ENCODE results near the gene PPIE. TPM values are rescaled to one million over a fixed set of nuclear protein-coding genes. Genes with fewer than 3 reads are reported as not detected.

PPIE gene
- total and polyA plus RNA-seq, 2 of the 4 experiments (the other 2 are of a cell fraction): 40.9 to 68.1 TPM

DNA sequence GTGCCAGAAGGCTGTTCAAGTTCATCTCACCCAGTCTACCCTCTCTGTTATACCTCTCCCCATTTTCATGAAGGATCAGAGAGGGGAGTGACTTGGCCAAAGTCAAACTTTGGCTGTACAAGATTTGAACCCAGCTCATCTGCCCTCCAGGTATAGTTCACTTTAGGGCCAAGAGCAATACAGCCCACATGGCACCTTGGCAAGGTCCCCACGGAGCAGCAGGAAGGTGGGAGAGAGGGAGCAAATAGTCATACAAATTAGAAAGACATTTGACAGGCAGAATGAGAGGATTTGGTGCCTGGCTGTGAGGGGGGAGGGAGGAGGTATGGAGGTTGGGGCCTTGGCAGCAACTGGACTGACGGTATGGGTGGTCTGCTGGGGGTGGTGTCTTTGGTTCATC, 48.5 kb upstream of the PPIE start:
- no peaks in the 10 kb centered on the region; the same call in 1 of the 2 replicates for H3K4me1 ChIP-seq (ENCODE audit: control insufficient read depth, insufficient read depth, low read length)
- no peaks in the 10 kb centered on the region for H3K36me3 ChIP-seq (ENCODE audit: control insufficient read depth, insufficient read depth, low read length)
- H2AK9ac ChIP-seq (replicated peaks; ENCODE audit: low read depth, low read length, poor library complexity): no peak overlapping the region
- H4K8ac ChIP-seq (ENCODE audit: low read depth in 2 of 2, low read length in 2 of 2): no peak overlapping the region
- H3K27ac ChIP-seq (ENCODE audit: insufficient read depth, low read length): no peak overlapping the region
- H3K4ac ChIP-seq (ENCODE audit: low read depth, low read length): no peak overlapping the region
- no peak overlapping the region for H3K9ac ChIP-seq (ENCODE audit: low read depth, low read length)
- no peak overlapping the region for H2AFZ ChIP-seq (replicated peaks; ENCODE audit: low read length, poor library complexity)
- no peak overlapping the region for H2BK15ac ChIP-seq (ENCODE audit: low read depth, low read length)
- POLR2A ChIA-PET (ENCODE audit: unreplicated experiment): no interaction called here
- TF ChIP-seq NFE2L2 (IDR thresholded peaks at IDR 0.05; ENCODE audit: low read depth, low read length): no peak
- TF ChIP-seq, protein P1, sequence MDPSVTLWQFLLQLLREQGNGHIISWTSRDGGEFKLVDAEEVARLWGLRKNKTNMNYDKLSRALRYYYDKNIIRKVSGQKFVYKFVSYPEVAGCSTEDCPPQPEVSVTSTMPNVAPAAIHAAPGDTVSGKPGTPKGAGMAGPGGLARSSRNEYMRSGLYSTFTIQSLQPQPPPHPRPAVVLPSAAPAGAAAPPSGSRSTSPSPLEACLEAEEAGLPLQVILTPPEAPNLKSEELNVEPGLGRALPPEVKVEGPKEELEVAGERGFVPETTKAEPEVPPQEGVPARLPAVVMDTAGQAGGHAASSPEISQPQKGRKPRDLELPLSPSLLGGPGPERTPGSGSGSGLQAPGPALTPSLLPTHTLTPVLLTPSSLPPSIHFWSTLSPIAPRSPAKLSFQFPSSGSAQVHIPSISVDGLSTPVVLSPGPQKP (IDR thresholded peaks at IDR 0.05; ENCODE audit: borderline replicate concordance, low read depth, low read length): no peak
- TF ChIP-seq BHLHE40 (IDR thresholded peaks at IDR 0.05; ENCODE audit: low read depth, low read length): no peak
- no peak for TF ChIP-seq MAZ (IDR thresholded peaks at IDR 0.05; ENCODE audit: borderline replicate concordance, low read depth, low read length)
- no peak for TF ChIP-seq MXI1 (IDR thresholded peaks at IDR 0.05; ENCODE audit: borderline replicate concordance, low read depth, low read length)
- no peak for TF ChIP-seq RFX5 (IDR thresholded peaks at IDR 0.05; ENCODE audit: low read depth, low read length)
- no peak for TF ChIP-seq FOS (IDR thresholded peaks at IDR 0.05; ENCODE audit: low read depth, low read length)
- no peak for TF ChIP-seq SMC3 (IDR thresholded peaks at IDR 0.05; ENCODE audit: low read depth, low read length)
- no peak for TF ChIP-seq POLR2A (IDR thresholded peaks at IDR 0.05; ENCODE audit: low read depth, low read length)
- TF ChIP-seq RCOR1 (IDR thresholded peaks at IDR 0.05; ENCODE audit: insufficient replicate concordance, low read length): no peak
- TF ChIP-seq, protein P2, sequence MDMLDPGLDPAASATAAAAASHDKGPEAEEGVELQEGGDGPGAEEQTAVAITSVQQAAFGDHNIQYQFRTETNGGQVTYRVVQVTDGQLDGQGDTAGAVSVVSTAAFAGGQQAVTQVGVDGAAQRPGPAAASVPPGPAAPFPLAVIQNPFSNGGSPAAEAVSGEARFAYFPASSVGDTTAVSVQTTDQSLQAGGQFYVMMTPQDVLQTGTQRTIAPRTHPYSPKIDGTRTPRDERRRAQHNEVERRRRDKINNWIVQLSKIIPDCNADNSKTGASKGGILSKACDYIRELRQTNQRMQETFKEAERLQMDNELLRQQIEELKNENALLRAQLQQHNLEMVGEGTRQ (IDR thresholded peaks at IDR 0.05; ENCODE audit: low read depth, low read length): no peak
- TF ChIP-seq RAD21 (IDR thresholded peaks at IDR 0.05; ENCODE audit: low read length): no peak
- no peak for TF ChIP-seq CEBPB (IDR thresholded peaks at IDR 0.05; ENCODE audit: low read depth, low read length)
- in situ Hi-C loops (cut with MboI; ENCODE audit: low sequenced_read_pairs) (no loop called here), dilution Hi-C loops (cut with HindIII; ENCODE audit: low sequenced_read_pairs, unreplicated experiment) (no loop called here), intact Hi-C loops (cut with micrococcal nuclease) (no loop called here)
- H3K79me1 ChIP-seq (ENCODE audit: low read depth in 1 of 2, low read length in 2 of 2): no peaks in the 10 kb centered on the region
- H4K5ac ChIP-seq (ENCODE audit: low read depth, low read length): no peak overlapping the region
- peaks cover 88% of the 10 kb centered on the region for H3K27me3 ChIP-seq (ENCODE audit: control insufficient read depth, insufficient read depth, low read length)
- ATAC-seq (ENCODE audit: low read depth) (no peak), DNase-seq (no peak)
- no peak overlapping the region for H2BK20ac ChIP-seq (ENCODE audit: low read depth, low read length)
- no peak overlapping the region for H2AK5ac ChIP-seq (ENCODE audit: low read depth, low read length)
- no CpG with 5 or more reads among the region's 2 CpGs for WGBS, 2 experiments (ENCODE audit: extremely low coverage in 2 of 2, insufficient read length in 1 of 2)
- H2BK5ac ChIP-seq (ENCODE audit: low read depth, low read length, poor library complexity, severe bottlenecking): no peak overlapping the region
- H3K4me3 ChIP-seq (ENCODE audit: insufficient read depth, low read depth, low read length): no peak overlapping the region
- CTCF ChIA-PET: interaction anchor here (0.6 kb wide), 1 partner anchor 14 kb away, joined by 3 read pairs; no protein-coding TSS in a partner anchor
- no peak overlapping the region for H3K56ac ChIP-seq (ENCODE audit: extremely low read depth, insufficient read depth, low read length)
- no peak overlapping the region for H3K18ac ChIP-seq (ENCODE audit: low read depth, low read length)
- H3K4me2 ChIP-seq (ENCODE audit: low read depth, low read length): no peak overlapping the region
- H4K20me1 ChIP-seq (ENCODE audit: insufficient read depth, low read length): no peaks in the 10 kb centered on the region; the same call in 1 of the 2 replicates
- no peak overlapping the region for H3K14ac ChIP-seq (replicated peaks; ENCODE audit: low read depth, low read length)
- H3K9me1 ChIP-seq (ENCODE audit: insufficient read depth, low read length): no peaks in the 10 kb centered on the region
- H3K9me3 ChIP-seq (ENCODE audit: control insufficient read depth, insufficient read depth, low read length): peaks cover 2% of the 10 kb centered on the region; the same call in 1 of the 2 replicates
- BruUV-seq (replicated peaks): no TSS peak
- no peak overlapping the region for H2BK120ac ChIP-seq (ENCODE audit: low read depth, low read length)
- H3K23ac ChIP-seq (ENCODE audit: low read depth, low read length): no peak overlapping the region
- no peak overlapping the region for H4K91ac ChIP-seq (ENCODE audit: insufficient read depth, low read depth, low read length)

Measured in IMR-90 (cell line).